GM21825 (cell line): Measurements from ENCODE around the gene BTRC.
A peak's percentile ranks its signal among the peaks of the same experiment; 100 is the strongest.

ENCODE experiments used
- ATAC-seq: cut with Tn5 transposase; IDR thresholded peaks from one replicate; pipeline ENCODE4 v1.9.1; 2021; ENCODE audit warnings: mild to moderate bottlenecking, moderate library complexity; ENCODE audit not compliant: unreplicated experiment

The BTRC gene

DNA sequence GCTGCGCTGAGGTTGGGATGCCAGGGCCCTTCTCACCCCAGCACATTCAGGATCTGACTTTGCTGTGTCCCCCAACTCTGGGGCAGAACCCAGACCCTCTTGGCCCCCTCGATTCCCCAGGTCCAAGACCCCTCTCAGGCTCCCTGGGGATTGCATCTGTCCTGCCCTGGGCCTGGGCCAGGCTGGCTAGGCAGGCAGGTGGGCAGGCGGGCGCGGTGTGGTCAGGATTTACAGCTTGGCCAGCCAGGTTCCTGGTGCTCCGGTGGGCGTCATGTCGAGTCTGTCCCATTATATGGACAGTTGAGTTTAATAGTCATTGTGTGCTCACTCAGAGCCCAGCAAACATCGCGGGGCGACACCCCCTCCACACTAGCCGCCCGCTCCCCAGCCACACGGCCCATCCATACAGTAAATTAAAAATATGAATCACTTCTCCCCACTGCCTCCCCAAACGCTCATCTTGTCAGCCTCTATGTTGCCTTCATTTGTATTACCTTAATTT, 210.6 kb downstream of the BTRC start:
- no peak for ATAC-seq

DNA sequence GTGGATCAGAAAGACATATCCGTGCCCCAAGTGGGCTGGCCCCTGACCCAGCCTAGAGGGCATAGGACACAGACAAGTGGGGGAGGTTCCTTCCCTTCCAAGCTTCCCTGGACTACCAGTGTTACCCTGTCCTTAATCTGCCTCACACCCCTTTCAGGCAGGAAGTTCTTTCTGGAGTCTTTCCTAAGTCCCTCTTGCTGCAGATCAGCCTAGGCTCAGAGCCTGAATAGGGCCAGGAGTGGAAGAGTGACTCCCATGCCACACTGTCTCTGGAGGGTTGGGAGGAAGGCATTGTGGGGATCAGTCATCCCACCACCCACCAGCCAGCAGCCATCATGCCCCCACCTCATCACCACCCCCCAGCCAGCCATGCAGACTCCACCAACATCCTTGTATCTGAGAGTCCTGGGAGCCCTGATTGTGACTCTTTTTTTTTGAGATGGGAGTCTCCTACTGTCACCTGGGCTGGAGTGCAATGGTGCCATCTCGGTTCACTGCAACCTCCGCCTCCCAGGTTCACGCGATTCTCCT, 211.5 kb downstream of the BTRC start:
- ATAC-seq = no peak

DNA sequence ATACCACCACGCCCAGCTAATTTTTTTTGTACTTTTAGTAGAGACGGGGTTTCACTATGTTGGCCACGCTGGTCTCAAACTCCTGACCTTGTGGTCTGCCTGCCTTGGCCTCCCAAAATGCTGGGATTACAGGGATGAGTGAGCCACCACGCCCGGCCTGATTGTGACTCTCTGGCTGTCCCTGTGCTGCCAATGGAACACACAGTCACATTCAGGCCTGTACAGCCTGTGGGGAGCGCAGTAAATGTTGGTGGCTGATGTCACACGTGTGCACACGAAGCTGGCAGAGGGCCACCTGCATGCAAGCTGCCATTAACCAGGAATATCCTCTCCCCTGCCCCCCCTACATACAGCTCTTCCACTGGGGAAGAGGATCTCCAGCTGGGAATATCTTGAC, 212.0 kb downstream of the BTRC start:
- no peak for ATAC-seq

DNA sequence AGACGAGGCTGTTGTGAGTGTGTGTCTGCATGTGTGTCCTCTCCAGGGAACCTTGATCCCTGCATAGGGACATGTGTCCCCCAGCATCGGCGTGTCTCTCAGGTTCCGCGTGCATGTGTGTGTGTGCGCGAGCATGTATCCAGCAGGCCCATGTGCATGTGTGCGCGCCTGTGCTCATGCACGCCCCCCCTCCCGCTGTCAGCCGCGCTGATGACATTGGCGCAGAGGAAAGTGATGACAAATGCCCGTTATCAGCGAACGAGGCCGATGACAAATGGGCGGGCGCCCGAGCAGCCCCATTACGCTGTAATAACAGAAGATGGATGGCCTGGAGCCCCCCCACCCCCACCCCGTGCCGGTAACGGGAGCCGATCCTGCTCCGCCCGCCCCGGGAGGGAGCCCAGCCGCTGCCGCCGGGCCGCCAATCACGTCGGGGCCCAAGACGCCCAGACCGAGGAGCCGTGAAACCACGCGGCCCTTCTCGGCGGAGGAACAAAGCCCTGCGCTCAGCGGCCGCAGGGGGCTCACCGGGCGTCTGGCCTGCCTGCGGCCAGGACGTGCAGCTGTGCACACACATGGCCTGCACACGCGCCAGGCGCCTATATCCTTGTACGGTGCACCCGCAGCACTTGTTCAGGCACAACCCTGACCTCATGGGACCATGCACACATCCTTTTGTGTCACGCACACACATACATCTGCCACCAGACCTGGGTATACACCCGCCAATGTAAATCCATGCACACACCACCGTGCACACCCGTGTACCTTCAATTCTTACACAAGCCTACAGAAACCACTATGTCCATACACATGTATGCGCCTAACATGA, 212.6 kb downstream of the BTRC start:
- ATAC-seq = no peak

DNA sequence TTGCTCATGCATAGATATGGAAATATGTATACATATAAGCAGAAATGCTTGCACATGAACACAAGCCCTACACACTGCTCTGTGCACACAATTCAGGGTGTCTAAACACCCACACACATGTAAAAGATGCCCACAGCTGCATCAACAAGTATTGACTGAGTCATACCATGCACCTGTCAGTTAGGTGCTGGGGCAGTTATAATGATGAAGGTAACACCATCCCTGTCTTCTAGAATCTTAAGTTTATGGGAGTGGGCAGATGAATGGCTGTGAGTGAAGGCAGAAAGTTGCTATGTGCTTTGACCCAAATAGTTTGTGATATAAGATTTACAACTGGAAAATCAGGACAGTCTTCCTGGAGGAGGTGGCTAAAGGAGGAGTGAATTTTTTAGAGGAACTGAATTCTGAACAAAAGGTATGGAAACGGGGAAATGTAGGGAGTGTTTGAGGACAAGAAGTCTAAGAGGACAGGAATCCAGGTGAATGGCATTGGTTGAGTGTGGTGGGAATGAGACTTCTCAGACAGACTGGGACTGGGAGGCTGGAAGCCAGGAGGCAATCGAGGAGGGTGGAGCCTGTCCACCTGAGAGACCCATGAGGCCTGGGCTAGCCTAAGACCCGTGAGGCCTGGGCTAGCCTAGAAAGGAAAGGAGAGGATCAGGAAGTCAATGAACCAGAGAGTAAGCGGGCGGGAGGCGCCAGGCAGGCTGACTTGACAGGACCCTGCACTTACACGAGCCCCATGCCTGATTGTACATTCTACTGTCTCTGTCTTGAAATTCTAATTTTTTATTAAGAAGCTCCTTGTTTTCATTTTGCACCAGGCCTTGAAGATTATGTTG, 213.4 kb downstream of the BTRC start:
- no peak for ATAC-seq

DNA sequence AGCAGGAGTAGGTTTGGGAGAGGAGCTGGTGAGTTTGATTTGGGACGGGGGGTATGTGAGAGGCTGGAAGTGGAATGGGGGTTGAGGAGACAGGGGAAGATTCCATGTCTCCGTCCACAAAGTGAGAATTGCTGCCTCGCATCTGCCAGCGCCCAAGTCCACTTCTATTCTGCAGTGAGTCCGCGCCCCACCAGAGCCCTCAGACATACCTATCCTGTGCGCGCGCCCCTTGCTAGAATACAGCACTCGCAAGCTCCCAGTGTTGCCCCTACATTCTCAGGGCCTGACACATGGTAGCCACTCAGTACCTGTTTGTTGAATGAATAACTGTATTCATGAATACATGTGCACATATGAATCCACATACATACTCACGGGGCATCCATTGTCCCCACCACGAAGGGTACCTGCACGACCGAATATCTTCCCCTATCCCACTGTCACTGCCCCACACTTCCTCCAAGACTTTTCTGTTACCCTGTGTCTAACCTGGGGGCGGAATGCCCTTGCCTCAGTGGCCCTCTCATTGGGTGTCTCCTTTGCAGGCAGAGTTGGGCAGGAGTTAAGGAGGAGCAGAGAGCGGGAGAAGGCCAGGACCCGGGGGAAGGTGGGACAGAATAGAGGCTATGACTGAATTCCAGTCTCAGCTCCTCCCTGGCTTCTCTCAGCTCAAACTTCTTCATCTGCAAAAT, 214.2 kb downstream of the BTRC start:
- ATAC-seq = no peak

DNA sequence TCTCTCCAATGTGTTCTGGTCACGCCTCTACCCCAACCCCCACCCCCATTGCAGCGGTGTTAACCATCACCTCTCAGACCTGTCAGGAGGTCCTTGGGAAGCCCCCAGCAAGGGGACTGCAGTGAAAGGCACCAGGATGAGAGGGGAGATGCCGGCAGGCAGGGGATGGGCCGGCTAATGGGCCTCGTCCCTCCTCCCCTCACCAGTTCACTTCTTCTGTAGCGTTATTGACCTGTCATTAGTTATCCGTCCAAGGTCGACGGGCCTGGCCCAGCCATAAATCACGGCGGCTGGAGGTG, 215.3 kb downstream of the BTRC start:
- no peak for ATAC-seq

DNA sequence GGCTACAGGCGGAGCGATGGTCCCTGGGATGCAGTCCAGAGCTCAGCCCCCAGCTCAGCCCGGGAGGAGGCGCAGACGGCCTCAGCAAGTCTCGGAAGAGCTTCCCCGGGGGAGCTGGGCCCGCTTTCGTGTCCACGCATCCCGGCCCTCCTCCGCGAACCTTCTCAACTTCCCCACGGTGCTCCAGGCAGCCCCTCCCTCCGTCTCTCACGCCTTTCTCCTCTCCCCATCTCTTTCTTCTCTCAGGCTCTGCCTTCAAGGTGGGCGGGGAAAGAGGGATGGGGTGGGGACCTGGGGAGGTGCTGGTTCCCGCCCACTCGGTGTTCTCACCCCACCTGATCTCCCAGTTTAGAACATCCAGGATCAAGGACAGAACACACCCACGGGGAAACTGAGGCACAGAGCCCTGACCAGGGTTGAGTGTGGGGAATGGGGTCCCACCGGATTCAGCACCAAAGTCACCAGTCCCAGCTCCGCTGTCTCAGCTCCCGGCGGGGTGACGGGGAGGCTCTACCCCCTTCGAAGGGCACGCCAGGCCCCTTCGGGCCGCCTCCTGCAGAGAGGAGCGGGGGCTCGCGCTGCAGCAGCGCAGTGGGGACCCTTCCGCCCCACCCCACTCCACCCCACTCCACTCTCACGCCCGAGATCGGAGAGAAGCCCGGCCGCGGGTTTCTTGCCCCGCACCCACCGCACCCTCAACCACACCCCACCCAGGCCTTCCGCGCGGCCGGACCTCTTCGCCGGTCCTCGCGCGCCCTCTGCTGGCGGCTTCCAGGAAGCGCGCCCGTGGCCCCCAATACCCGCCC, 215.9 kb downstream of the BTRC start:
- ATAC-seq = peak; percentile 74

DNA sequence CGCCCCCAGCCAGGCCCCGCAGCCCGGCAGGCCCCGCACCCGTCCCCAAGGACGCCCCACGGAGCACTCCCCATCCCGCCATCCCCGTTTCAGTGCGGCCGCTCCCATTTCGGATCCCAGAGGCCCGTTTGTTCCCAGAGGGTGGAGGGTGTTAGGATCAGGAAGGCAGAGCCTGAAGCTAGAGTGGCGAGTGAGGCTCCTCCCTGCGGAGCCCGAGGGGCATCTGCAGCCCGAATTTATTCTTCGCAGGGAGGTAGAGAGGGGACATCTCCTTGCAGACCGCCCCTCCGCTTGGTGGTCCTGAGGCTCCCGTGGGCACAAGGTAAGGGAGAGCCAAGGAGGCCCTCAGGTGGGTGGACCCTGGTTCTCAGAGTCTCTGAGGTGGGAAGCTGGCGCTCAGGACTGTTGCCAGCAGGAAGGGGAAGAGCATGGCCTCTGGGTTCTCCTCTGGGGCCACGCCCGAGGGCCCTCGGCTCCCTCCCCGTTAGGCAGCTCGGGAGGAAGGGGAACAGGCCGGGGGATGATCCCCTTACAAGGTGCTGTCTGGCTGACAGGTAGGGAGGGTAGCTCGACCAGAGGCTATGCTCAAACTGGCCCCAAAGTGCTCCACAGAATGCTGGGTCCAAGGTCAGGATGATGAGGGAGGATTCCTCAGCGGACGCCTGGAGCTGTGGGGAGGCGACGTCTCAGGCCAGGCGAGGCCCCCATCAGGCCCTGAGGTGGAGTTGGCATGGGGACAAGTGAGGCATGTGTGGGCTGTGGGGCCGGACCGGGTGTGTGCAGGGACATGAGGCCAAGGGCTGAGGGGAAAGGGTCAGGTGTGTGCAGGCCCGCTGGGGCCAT, 216.7 kb downstream of the BTRC start:
- no peak for ATAC-seq

DNA sequence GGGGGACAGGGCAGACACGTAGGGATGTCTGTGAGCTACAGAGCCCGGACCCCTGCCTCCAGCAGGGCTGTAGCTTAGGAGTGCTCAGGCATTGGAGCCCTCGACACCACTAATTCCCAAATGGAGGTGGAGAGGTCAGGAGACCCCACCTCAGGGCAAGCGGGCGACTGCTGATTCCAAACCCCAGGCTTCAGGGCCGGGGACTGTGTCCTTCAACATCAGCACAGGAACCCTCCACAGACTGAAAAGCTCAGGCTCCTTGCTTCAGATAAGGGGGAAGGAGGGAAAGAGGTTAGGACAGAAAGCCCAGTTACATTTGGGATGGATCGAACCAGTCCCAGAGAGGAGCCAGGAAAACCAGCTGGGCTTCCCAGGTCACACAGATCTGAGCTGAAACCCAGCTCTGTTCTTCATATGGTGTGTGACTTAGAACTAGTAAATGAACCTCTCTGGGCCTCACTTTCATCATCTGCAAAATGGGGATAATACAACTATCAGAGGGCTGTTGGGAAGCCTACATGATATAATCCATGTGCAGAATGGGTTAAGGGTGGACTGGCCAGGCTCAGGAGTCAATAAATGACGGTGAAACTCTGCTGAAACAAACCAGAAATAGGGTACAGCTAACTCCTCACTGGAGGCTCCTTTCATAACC, 217.4 kb downstream of the BTRC start:
- no peak for ATAC-seq

DNA sequence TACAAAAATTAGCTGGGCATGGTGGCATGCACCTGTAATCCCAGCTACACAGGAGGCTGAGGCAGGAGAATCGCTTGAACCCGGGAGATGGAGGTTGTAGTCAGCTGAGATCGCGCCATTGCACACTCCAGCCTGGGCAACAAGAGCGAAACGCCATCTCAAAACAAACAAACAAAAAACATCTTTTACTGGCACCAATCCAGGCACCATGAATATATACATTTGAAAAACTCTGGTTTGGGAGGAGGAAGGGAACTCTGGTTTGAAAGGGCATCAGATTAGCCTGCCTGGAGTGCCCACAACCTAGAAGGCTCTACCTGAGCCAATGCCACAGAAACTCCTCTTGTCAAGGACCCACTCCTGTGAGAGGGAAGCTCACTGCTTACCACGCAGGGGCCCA, 218.2 kb downstream of the BTRC start:
- ATAC-seq = no peak

DNA sequence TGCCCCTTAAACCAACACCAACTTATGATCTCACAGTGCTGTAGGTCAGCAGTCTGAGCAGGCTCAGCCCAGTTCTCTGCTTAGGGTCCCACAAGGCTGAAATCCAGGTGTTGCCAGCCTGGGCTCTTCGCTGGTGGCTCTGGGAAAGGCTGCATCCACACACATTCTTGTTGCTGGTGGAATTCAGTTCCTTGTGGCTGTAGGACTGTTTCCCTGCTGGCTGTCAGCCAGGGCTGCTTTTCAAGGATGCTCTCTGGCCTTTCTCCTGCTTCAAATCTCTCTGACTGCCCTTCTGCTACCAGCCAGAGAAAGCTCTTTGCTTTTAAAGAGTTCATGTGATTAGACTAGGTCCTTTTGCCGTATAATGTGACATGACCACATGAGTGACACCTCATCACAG, 218.8 kb downstream of the BTRC start:
- ATAC-seq = no peak

DNA sequence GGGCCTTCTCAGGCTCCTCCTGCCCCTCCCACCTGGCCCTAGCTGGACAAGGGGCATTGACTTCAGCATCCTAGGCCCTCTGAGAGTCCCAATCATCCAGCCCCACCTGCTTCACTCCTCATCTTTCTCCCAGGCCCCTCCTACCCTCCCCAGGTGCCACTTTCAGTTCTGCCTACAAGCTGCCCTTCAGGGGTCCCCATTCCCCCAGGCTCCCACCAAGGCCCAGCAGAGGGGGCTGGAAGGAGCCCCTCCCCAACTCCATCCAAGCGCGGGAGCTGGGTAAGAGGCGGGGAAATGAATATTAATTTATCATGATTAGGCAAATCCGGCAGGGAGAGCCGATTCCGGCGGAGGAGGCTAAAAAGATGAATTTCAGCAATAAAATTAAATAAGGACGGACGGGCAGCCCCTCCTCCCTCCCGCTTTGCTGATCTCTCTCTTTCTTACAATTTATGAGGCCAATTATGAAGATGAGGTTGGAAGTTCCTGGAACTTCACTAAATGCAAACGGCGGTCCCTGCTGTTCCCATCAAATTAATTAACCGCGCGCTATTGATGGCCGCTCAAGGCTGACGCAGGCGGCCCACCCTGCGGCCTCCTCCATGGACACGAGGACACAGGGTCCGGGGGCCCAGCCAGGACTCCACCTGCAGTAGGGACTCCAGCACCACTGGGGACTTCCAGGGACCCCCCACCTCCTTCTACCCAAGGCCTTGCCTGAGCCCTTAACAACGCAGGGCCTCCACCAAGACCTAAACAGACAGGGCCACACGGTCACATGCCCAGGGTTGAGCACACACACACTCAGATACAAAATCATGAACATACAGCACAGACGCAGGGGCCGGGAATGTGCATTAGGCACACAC, 220.2 kb downstream of the BTRC start:
- no peak for ATAC-seq

DNA sequence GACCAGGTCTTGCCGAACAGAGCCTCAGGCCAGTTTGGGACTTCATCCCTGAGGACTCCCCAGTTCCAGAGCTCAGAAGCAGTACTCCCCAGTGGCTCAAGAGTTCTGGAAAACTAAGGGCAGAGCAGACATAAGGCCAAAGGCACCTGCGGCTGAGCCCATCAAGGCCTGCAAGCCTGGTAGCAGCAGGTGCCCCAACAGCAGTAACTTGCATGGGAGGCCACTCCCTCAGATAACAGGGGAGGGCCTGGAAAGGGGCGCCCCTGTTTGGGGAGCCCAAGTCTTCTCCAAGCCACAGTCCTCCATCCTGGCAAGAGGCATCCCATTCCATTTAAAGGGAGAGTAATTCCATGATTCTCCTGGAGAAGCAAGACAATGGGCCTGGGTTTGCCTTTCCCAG, 221.1 kb downstream of the BTRC start:
- no peak for ATAC-seq

DNA sequence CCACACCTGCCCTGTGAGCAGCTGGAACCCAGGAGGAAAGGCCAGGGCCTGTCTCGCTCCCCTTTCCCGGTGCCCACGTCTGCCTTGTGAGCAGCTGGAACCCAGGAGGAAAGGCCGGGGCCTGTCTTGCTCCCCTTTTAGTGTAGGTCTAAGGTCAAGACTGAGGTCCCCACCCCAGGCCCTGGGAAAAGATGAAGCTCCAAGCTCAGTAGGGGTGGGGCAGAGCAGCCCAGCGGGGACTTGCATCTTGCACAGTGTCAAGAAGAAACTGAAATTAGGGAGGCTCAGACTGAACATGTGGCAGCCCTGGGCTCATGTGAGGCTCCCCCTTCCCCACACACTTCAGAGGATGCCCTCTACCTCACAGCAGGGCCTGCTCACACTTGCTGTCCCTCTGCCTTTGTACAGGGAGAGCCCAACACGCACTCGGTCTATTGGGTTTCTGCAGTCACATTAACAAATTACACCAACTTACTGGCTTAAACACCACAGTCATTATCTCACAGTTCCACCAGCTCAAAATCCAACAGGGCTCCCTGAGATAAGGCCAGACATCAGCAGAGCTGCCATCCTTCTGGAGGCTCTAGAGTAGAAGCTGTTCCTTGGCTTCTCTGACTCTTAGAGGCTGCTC, 221.7 kb downstream of the BTRC start:
- ATAC-seq = no peak

DNA sequence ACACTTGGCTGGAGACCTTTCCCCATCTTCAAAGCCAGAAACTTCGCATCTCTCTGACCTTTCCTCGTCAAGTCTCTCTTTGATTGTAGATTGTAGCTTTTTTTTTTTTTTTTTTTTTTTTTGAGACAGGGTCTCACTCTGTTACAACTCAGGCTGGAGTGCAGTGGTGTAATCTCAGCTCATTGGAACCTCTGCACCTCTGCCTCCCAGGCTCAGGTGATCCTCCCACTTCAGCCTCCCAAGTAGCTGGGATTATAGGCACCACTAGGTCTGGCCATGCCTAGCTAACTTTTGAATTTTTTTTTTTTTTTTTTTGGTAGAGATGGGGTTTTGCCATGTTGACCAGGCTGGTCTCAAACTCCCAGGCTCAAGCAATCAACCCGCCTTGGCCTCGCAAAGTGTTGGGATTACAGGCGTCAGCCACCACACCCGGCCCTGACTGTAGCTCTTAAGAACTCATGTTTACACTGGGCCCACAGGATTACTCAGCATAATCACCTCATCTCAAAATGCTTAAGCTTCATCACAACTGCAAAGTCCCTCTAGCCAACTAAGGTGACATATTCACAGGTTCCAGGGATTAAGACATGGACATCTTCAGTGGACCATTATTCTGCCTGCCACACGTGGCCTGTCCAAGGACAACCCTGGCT, 222.4 kb downstream of the BTRC start:
- no peak for ATAC-seq
